T-cell (primary cell): ENCODE data around the gene NFKBIL1. TPM values are rescaled to one million over a fixed set of nuclear protein-coding genes. Genes with fewer than 3 reads are reported as not detected.

Source experiments
- ATAC-seq, 4 experiments: fragments of 200-7000 bp in 3 of 4; fragments of 150-1000 bp in 1 of 4; cut with Tn5 transposase; replicated peaks in 1 of 4; 1 replicate in 3 of 4; 2 replicates in 1 of 4; pipeline ENCODE4 v1.10.0; 2021; ENCODE audit warnings: moderate library complexity in 3 of 4, mild to moderate bottlenecking in 2 of 4, moderate number of reproducible peaks in 1 of 4
- CTCF ChIA-PET, 2 donors: fragments of 300-600 bp; sonication (Branson Sonifier 250); formaldehyde crosslinking; loops; one replicate each; lab custom pipeline; 2022; ENCODE audit warnings: antibody characterized with exemption in 2 of 2; lab: Charles Lee
- POLR2A ChIA-PET, 2 donors: fragments of 300-600 bp; sonication (Branson Sonifier 250); formaldehyde crosslinking; loops; one replicate each; lab custom pipeline; 2022; ENCODE audit warnings: antibody characterized with exemption in 2 of 2; lab: Charles Lee
- DNase-seq, 35 experiments: peaks; one replicate each; pipeline versions ENCODE4 v3.0.0 to v3.0.0-alpha.2; 2013 to 2023
- H3K27ac ChIP-seq: one replicate; pipeline ENCODE4 v1.5.1; 2013; ENCODE audit warnings: low read length
- H3K27me3 ChIP-seq, 2 experiments: replicated peaks in 1 of 2; 1 replicate in 1 of 2; 2 replicates in 1 of 2; pipeline versions ENCODE4 v1.6.1 to v1.7.0; 2013; ENCODE audit warnings: low read length in 1 of 2, mixed read lengths in 1 of 2; ENCODE audit not compliant: control insufficient read depth in 2 of 2, insufficient read depth in 2 of 2; ENCODE audit errors: extremely low read depth in 1 of 2
- H3K36me3 ChIP-seq, 2 donors: 1 replicate in 1 of 2; 2 replicates in 1 of 2; pipeline versions ENCODE4 v1.6.1 to v1.7.0; 2013; ENCODE audit warnings: low read length in 1 of 2; ENCODE audit not compliant: control insufficient read depth in 2 of 2, insufficient read depth in 1 of 2; ENCODE audit errors: extremely low read depth in 1 of 2
- H3K4me1 ChIP-seq, 2 experiments: 1 replicate in 1 of 2; 2 replicates in 1 of 2; pipeline versions ENCODE4 v1.6.1 to v1.7.0; 2013; ENCODE audit warnings: low read length in 2 of 2, mixed read lengths in 1 of 2; ENCODE audit not compliant: insufficient read depth in 2 of 2, control insufficient read depth in 1 of 2; ENCODE audit errors: extremely low read depth in 1 of 2
- H3K4me3 ChIP-seq, 2 donors: 1 replicate in 1 of 2; 2 replicates in 1 of 2; pipeline versions ENCODE4 v1.5.1 to v1.7.0; 2013; ENCODE audit warnings: mild to moderate bottlenecking in 2 of 2, low read length in 1 of 2, moderate library complexity in 1 of 2; ENCODE audit not compliant: control insufficient read depth in 1 of 2; ENCODE audit errors: extremely low read depth in 1 of 2
- H3K9me3 ChIP-seq: 2 replicates; pipeline ENCODE4 v1.7.0; 2013
- H3K27ac Mint-ChIP-seq, 2 donors: one replicate each; pipeline ENCODE4 v1.8.0; 2020 to 2021; ENCODE audit warnings: mild to moderate bottlenecking in 2 of 2, mixed read lengths in 2 of 2
- H3K27me3 Mint-ChIP-seq, 2 donors: one replicate each; pipeline ENCODE4 v1.8.0; 2021 to 2022; ENCODE audit warnings: mixed read lengths in 2 of 2
- H3K36me3 Mint-ChIP-seq: one replicate; pipeline ENCODE4 v1.8.0; 2021; ENCODE audit warnings: mixed read lengths
- H3K4me1 Mint-ChIP-seq, 3 donors: one replicate each; pipeline ENCODE4 v1.8.0; 2020 to 2022; ENCODE audit warnings: mixed read lengths in 3 of 3, mild to moderate bottlenecking in 1 of 3
- H3K4me3 Mint-ChIP-seq, 3 donors: one replicate each; pipeline ENCODE4 v1.8.0; 2020 to 2022; ENCODE audit warnings: mild to moderate bottlenecking in 3 of 3, mixed read lengths in 3 of 3, moderate library complexity in 3 of 3
- H3K9me3 Mint-ChIP-seq, 3 donors: one replicate each; pipeline ENCODE4 v1.8.0; 2020 to 2022; ENCODE audit warnings: mixed read lengths in 3 of 3
- WGBS: methylation state at CpG from one replicate; pipeline ENCODE4 v1.1.5; 2013; ENCODE audit warnings: missing lambda C conversion rate; ENCODE audit not compliant: insufficient coverage; 5-methylcytosine and 5-hydroxymethylcytosine counted together
- total RNA-seq, 35 experiments: library from RNA in 6 of 35; stranded (reverse) in 6 of 35; fragments of 120-200 nt in 1 of 35; gene quantifications; one replicate each; pipeline versions ENCODE4 v1.2.1 to v1.2.4 and lab custom pipeline; 2013 to 2026

The NFKBIL1 gene
- total RNA-seq, 5 donors from 2014 or later (not counting 1 experiment from before 2014, with no cell fraction given): 6.9 to 17.1 (median 11.6) TPM

- Histone ChIP-seq H3K36me3 (peaks cover 0 to 18% of the 10 kb centered on the region in 2 donors), H3K4me1 (peaks cover 34 to 85% of the 10 kb centered on the region in 2 experiments), H3K4me3 (peak overlapping the region; percentile 79 to 87), H3K27me3 (no peaks in the 10 kb centered on the region), H3K9me3 (no peaks in the 10 kb centered on the region), H3K27ac (peak overlapping the region; percentile 92)
- DNase-seq: peak in 14 of 35 experiments; percentile 15 to 66 (median 40)
- Mint-ChIP-seq H3K27me3 (no peaks in the 10 kb centered on the region), H3K4me3 (peak overlapping the region; percentile 86 to 99 (median 91)), H3K27ac (peak overlapping the region; percentile 98 to 100), H3K9me3 (no peaks in the 10 kb centered on the region), H3K36me3 (peaks cover 36% of the 10 kb centered on the region), H3K4me1 (peaks cover 76 to 90% (median 84%) of the 10 kb centered on the region in 3 donors)
- WGBS: 56% methylated on average over 11 of the region's 19 CpGs
- POLR2A ChIA-PET: interaction anchor here (0.6 to 2.9 kb wide), 2 partner anchors 26 to 74 kb away, joined by 3 to 8 read pairs; no protein-coding TSS in a partner anchor
- peak in 1 of 4 experiments; percentile 6 for ATAC-seq
- CTCF ChIA-PET: interaction anchor here (0.6 to 4.0 kb wide), 11 partner anchors 8 to 309 kb away, joined by 3 to 22 read pairs (median 4); partner anchors contain the start of genes LST1 (in 1 of the 2) and NCR3 (in 1 of the 2)
Measured at GRCh38 chr6:31576897-31577578, 29.6 kb downstream of the NFKBIL1 start.

GRCh38 chr6:31577579-31577966, 30.2 kb downstream of the NFKBIL1 start:
- peak overlapping the region; percentile 17 to 79 for H3K4me3 ChIP-seq
- peaks cover 36% of the 10 kb centered on the region for H3K36me3 Mint-ChIP-seq

GRCh38 chr6:31578184-31579118, 31.0 kb downstream of the NFKBIL1 start:
- Histone ChIP-seq H3K27ac (peak overlapping the region; percentile 92), H3K4me1 (peaks cover 29 to 86% of the 10 kb centered on the region in 2 experiments), H3K36me3 (peaks cover 0 to 18% of the 10 kb centered on the region in 2 donors), H3K9me3 (no peaks in the 10 kb centered on the region), H3K4me3 (no peak overlapping the region), H3K27me3 (no peaks in the 10 kb centered on the region)
- peak overlapping the region; percentile 94 to 98 for H3K27ac Mint-ChIP-seq
- ATAC-seq: no peak
- WGBS: 82% methylated on average over 5 of the region's 12 CpGs
- H3K27me3 Mint-ChIP-seq: no peaks in the 10 kb centered on the region
- no peaks in the 10 kb centered on the region for H3K9me3 Mint-ChIP-seq
- ChIA-PET CTCF (interaction anchor here (1.3 to 8.3 kb wide), 6 partner anchors 11 to 29 kb away, joined by 3 to 167 read pairs (median 18); partner anchors contain the start of gene NCR3 (in 1 of the 2)), POLR2A (interaction anchor here in 1 of 2 donors (0.5 to 0.6 kb wide), 2 partner anchors 8 to 1514 kb away, joined by 5 read pairs; no protein-coding TSS in a partner anchor)
- H3K36me3 Mint-ChIP-seq: peaks cover 36% of the 10 kb centered on the region
- DNase-seq: no peak
- peaks cover 76 to 90% (median 81%) of the 10 kb centered on the region in 3 donors for H3K4me1 Mint-ChIP-seq
- peak overlapping the region; percentile 97 to 100 (median 99) for H3K4me3 Mint-ChIP-seq

More at GRCh38 chr6:31577579-31577966, 30.2 kb downstream of the NFKBIL1 start:
- no peaks in the 10 kb centered on the region for H3K9me3 ChIP-seq
- peaks cover 34 to 86% of the 10 kb centered on the region in 2 experiments for H3K4me1 ChIP-seq
- POLR2A ChIA-PET: interaction anchor here in 1 of 2 donors (0.6 kb wide), 1 partner anchor 75 kb away, joined by 3 read pairs; no protein-coding TSS in a partner anchor
- peak overlapping the region; percentile 92 for H3K27ac ChIP-seq
- Mint-ChIP-seq H3K4me3 (peak overlapping the region; percentile 86 to 99 (median 91)), H3K27ac (peak overlapping the region; percentile 98 to 100), H3K9me3 (no peaks in the 10 kb centered on the region), H3K4me1 (peaks cover 76 to 90% (median 83%) of the 10 kb centered on the region in 3 donors), H3K27me3 (no peaks in the 10 kb centered on the region)
- CTCF ChIA-PET: interaction anchor here (0.8 to 4.0 kb wide), 6 partner anchors 10 to 28 kb away, joined by 3 to 22 read pairs (median 9); no protein-coding TSS in a partner anchor
- ATAC-seq: no peak
- WGBS: 40% methylated on average over 2 of the region's 3 CpGs
- no peaks in the 10 kb centered on the region for H3K27me3 ChIP-seq
- peaks cover 0 to 18% of the 10 kb centered on the region in 2 donors for H3K36me3 ChIP-seq
- DNase-seq: no peak

GRCh38 chr6:31579119-31579505, 31.7 kb downstream of the NFKBIL1 start:
- peaks cover 76 to 83% (median 81%) of the 10 kb centered on the region in 3 donors for H3K4me1 Mint-ChIP-seq

GRCh38 chr6:31579546-31580437, 32.4 kb downstream of the NFKBIL1 start:
- peak overlapping the region; percentile 86 to 99 for H3K4me3 ChIP-seq
- Mint-ChIP-seq H3K27me3 (no peaks in the 10 kb centered on the region), H3K36me3 (peaks cover 36% of the 10 kb centered on the region), H3K9me3 (no peaks in the 10 kb centered on the region), H3K4me1 (peaks cover 75 to 82% (median 81%) of the 10 kb centered on the region in 3 donors), H3K4me3 (peak overlapping the region; percentile 97 to 100 (median 99)), H3K27ac (peak overlapping the region; percentile 94 to 98)
- no peaks in the 10 kb centered on the region for H3K9me3 ChIP-seq
- peaks cover 34 to 86% of the 10 kb centered on the region in 2 experiments for H3K4me1 ChIP-seq
- POLR2A ChIA-PET: interaction anchor here (0.5 to 1.2 kb wide), 5 partner anchors 9 to 29 kb away, joined by 3 to 5 read pairs (median 3); partner anchors contain the start of gene NCR3 (in 1 of the 2)
- CTCF ChIA-PET: interaction anchor here (0.6 to 8.3 kb wide), 11 partner anchors 10 to 255 kb away, joined by 3 to 167 read pairs (median 7); partner anchors contain the start of genes DDX39B (in 1 of the 2), NCR3 (in 1 of the 2) and NFKBIL1 (in 1 of the 2)
- 40% methylated on average over 3 of the region's 8 CpGs for WGBS
- H3K27me3 ChIP-seq: no peaks in the 10 kb centered on the region
- H3K36me3 ChIP-seq: peaks cover 0 to 18% of the 10 kb centered on the region in 2 donors
- DNase-seq: peak in 1 of 35 experiments; percentile 34
- H3K27ac ChIP-seq: peak overlapping the region; percentile 92
- ATAC-seq: no peak

More at GRCh38 chr6:31579119-31579505, 31.7 kb downstream of the NFKBIL1 start:
- Mint-ChIP-seq H3K27me3 (no peaks in the 10 kb centered on the region), H3K9me3 (no peaks in the 10 kb centered on the region), H3K4me3 (peak overlapping the region; percentile 97 to 100 (median 99)), H3K27ac (peak overlapping the region; percentile 94 to 98), H3K36me3 (peaks cover 36% of the 10 kb centered on the region)
- Histone ChIP-seq H3K4me1 (peaks cover 32 to 86% of the 10 kb centered on the region in 2 experiments), H3K9me3 (no peaks in the 10 kb centered on the region), H3K27ac (peak overlapping the region; percentile 92), H3K36me3 (peaks cover 0 to 18% of the 10 kb centered on the region in 2 donors), H3K4me3 (no peak overlapping the region), H3K27me3 (no peaks in the 10 kb centered on the region)
- ChIA-PET CTCF (interaction anchor here (1.7 to 8.3 kb wide), 5 partner anchors 10 to 31 kb away, joined by 7 to 167 read pairs (median 26); partner anchors contain the start of gene NCR3 (in 1 of the 2)), POLR2A (interaction anchor here in 1 of 2 donors (0.5 kb wide), 1 partner anchor 8 kb away, joined by 5 read pairs; no protein-coding TSS in a partner anchor)
- WGBS: no CpG with 5 or more reads among the region's 3 CpGs
- ATAC-seq: no peak
- DNase-seq: no peak
